Measurements from ENCODE around the gene LYRM2. TPM values are rescaled to one million over a fixed set of nuclear protein-coding genes. Genes with fewer than 3 reads are reported as not detected.

The LYRM2 gene
- polyA plus RNA-seq, 4 donors, result 8.3 to 41.8 (median 22.0) TPM

DNA sequence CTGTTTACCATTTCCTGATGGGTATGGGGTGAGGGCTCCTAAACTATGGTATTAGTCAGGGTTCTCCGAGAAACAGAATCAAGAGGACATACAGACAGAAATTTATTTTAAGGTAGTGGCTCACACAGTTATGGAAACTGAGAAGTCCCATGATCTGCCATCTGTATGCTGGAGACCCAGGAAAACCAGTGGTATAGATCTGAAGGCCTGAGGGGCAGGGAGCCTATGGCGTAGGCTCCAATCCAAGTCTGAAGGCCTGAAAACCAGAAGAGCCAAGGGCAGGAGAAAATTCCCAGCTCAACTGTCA, 112.0 kb downstream of the LYRM2 start:
- DNase-seq, result no peak
- Histone ChIP-seq H3K27ac (ENCODE audit: low read depth in 1 of 3, low read length in 2 of 3) (no peak overlapping the region), H3K27me3 (ENCODE audit: control insufficient read depth in 3 of 3, insufficient read depth in 3 of 3, low read length in 3 of 3) (no peaks in the 10 kb centered on the region), H3K36me3 (ENCODE audit: control insufficient read depth in 3 of 3, insufficient read depth in 2 of 3, low read depth in 1 of 3, low read length in 3 of 3) (no peaks in the 10 kb centered on the region), H3K4me1 (ENCODE audit: control insufficient read depth in 3 of 3, insufficient read depth in 2 of 3, low read depth in 1 of 3, low read length in 2 of 3) (no peaks in the 10 kb centered on the region), H3K9me3 (ENCODE audit: control insufficient read depth in 2 of 2, insufficient read depth in 1 of 2, low read depth in 1 of 2, low read length in 1 of 2) (no peaks in the 10 kb centered on the region), H3K4me3 (ENCODE audit: low read depth in 1 of 3, low read length in 3 of 3) (no peak overlapping the region)
- no peak for FAIRE-seq
- WGBS, 3 donors, result 94 to 100% (median 95%) methylated on average over 2 of the region's 2 CpGs

DNA sequence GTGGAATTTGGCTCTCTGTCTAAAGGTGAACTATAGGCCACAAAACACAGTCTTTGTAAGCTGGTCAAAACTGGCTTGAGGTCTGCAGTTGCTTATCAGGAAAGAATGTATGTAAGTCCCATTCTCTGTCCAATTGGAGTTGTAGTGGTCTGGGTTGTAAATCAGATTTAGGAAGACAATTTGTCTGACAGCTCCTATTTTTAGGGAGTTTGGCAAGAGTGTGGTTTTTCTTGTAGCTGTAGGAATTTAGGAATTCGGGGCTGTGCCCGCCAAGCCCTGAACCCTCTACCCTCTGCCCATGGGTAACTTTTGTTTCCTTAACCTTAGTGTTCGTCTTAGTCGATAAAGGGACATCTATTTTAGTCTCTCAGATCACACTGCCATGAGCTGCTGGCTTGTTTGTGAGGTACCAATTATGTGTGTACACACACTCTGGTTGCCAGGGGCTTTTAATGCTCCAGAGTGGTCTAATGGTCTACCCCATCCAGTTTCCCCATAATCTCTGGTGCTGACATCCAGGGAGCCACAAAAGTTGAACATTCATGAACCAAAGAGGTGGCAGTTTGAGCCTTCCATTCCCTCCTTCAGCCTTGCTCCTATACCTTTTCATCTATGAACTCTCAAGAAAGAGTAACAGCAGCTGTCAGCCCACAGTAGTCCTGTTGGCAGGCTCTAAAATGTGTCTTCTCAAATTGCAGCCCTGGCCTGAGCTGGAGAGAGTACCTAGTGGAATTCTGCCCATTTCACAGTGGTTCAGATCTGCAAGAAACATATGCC, 112.6 kb downstream of the LYRM2 start:
- Histone ChIP-seq H3K36me3 (ENCODE audit: control insufficient read depth in 3 of 3, insufficient read depth in 2 of 3, low read depth in 1 of 3, low read length in 3 of 3) (no peaks in the 10 kb centered on the region), H3K27ac (ENCODE audit: low read depth in 1 of 3, low read length in 2 of 3) (no peak overlapping the region), H3K9me3 (ENCODE audit: control insufficient read depth in 2 of 2, insufficient read depth in 1 of 2, low read depth in 1 of 2, low read length in 1 of 2) (no peaks in the 10 kb centered on the region), H3K4me3 (ENCODE audit: low read depth in 1 of 3, low read length in 3 of 3) (no peak overlapping the region), H3K27me3 (ENCODE audit: control insufficient read depth in 3 of 3, insufficient read depth in 3 of 3, low read length in 3 of 3) (no peaks in the 10 kb centered on the region), H3K4me1 (ENCODE audit: control insufficient read depth in 3 of 3, insufficient read depth in 2 of 3, low read depth in 1 of 3, low read length in 2 of 3) (no peaks in the 10 kb centered on the region)
- DNase-seq (no peak), FAIRE-seq (no peak)
- 84 to 98% (median 96%) methylated on average over 4 of the region's 4 CpGs for WGBS, 3 donors

DNA sequence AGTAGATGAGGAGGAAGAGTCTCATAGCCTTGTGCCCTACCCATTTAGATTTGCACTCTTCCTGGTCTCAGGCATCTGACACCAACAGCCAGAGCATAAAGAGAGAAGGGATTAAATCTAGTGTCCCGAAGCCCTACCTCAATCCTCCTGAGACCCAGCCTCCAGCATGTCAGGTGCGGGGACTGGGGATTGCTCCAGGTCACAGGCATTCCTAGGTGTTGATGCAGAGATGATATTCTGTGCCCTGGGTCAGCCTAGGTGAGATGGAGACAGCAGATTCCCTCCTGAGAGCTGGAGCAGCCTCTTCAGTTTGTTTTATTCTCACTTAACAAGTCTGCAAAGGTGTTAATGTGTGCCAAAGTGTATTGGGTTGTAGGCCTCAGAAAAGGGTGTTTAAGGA, 115.8 kb downstream of the LYRM2 start:
- Histone ChIP-seq H3K27ac (ENCODE audit: low read depth in 1 of 3, low read length in 2 of 3) (no peak overlapping the region), H3K4me3 (ENCODE audit: low read depth in 1 of 3, low read length in 3 of 3) (no peak overlapping the region), H3K9me3 (ENCODE audit: control insufficient read depth in 2 of 2, insufficient read depth in 1 of 2, low read depth in 1 of 2, low read length in 1 of 2) (no peaks in the 10 kb centered on the region), H3K36me3 (ENCODE audit: control insufficient read depth in 3 of 3, insufficient read depth in 2 of 3, low read depth in 1 of 3, low read length in 3 of 3) (no peaks in the 10 kb centered on the region), H3K4me1 (ENCODE audit: control insufficient read depth in 3 of 3, insufficient read depth in 2 of 3, low read depth in 1 of 3, low read length in 2 of 3) (no peaks in the 10 kb centered on the region), H3K27me3 (ENCODE audit: control insufficient read depth in 3 of 3, insufficient read depth in 3 of 3, low read length in 3 of 3) (no peaks in the 10 kb centered on the region)
- WGBS, 3 donors, result 50 to 62% (median 59%) methylated on average over 2 of the region's 2 CpGs
- FAIRE-seq, result no peak
- DNase-seq, result no peak

DNA sequence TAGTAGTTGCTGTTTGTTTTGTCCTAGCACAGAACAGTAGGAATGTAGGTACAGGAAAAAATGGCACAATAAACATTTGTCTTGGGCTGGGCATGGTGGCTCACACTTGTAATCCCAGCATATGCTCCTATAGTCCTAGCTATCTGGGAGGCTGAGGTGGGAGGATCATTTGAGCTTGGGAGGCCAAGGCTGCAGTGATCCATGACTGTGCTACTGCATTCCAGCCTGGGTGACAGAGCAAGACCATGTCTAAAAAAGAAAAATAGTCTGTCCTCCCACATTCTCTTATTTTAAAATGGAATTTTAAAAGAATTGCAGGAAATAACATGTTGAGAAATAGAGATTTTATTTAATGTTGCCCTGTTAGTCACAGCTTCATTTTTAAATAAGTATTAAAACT, 117.8 kb downstream of the LYRM2 start:
- H3K4me1 ChIP-seq (ENCODE audit: control insufficient read depth in 3 of 3, insufficient read depth in 2 of 3, low read depth in 1 of 3, low read length in 2 of 3), result no peaks in the 10 kb centered on the region
- H3K9me3 ChIP-seq (ENCODE audit: control insufficient read depth in 2 of 2, insufficient read depth in 1 of 2, low read depth in 1 of 2, low read length in 1 of 2), result no peaks in the 10 kb centered on the region
- H3K27ac ChIP-seq (ENCODE audit: low read depth in 1 of 3, low read length in 2 of 3), result no peak overlapping the region
- FAIRE-seq, result no peak
- DNase-seq, result no peak
- no peak overlapping the region for H3K4me3 ChIP-seq (ENCODE audit: low read depth in 1 of 3, low read length in 3 of 3)
- H3K27me3 ChIP-seq (ENCODE audit: control insufficient read depth in 3 of 3, insufficient read depth in 3 of 3, low read length in 3 of 3), result no peaks in the 10 kb centered on the region
- H3K36me3 ChIP-seq (ENCODE audit: control insufficient read depth in 3 of 3, insufficient read depth in 2 of 3, low read depth in 1 of 3, low read length in 3 of 3), result no peaks in the 10 kb centered on the region

DNA sequence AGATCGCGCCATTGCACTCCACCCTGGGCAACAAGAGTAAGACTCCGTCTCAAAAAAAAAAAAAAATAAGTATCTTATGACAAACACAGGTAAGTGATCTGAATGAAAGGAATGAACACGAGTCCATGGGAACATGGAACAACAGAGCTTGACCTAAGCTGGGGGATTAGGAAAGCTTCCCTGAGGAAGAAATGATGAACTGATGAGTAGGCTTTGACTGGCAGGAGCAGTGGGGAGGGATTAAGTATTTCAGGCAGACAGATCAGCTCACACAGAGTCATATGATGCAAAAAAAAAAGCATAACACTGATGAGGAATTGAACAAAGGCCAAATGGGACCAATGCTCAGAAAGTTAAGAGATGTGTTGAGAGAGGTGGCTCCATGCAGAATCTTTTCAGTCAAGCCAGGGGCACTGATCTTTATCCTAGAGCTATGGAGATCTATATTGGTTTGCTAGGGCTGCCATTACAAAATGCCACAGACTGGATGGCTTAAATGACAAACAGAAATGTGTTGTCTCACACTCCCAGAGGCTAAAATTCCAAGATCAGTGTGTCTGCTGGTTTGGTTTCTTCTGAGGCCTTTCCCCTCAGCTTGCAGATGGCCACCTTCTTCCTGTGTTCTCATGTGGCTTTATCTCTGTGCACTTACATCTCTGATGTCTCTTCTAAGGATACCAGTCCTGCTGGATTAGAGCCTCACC, 120.0 kb downstream of the LYRM2 start:
- Histone ChIP-seq H3K27ac (ENCODE audit: low read depth in 1 of 3, low read length in 2 of 3) (no peak overlapping the region), H3K27me3 (ENCODE audit: control insufficient read depth in 3 of 3, insufficient read depth in 3 of 3, low read length in 3 of 3) (no peaks in the 10 kb centered on the region), H3K4me1 (ENCODE audit: control insufficient read depth in 3 of 3, insufficient read depth in 2 of 3, low read depth in 1 of 3, low read length in 2 of 3) (no peaks in the 10 kb centered on the region), H3K4me3 (ENCODE audit: low read depth in 1 of 3, low read length in 3 of 3) (no peak overlapping the region), H3K9me3 (ENCODE audit: control insufficient read depth in 2 of 2, insufficient read depth in 1 of 2, low read depth in 1 of 2, low read length in 1 of 2) (no peaks in the 10 kb centered on the region), H3K36me3 (ENCODE audit: control insufficient read depth in 3 of 3, insufficient read depth in 2 of 3, low read depth in 1 of 3, low read length in 3 of 3) (no peaks in the 10 kb centered on the region)
- FAIRE-seq (no peak), DNase-seq (no peak)
- 95 to 96% (median 95%) methylated on average over 4 of the region's 4 CpGs for WGBS, 3 donors

Other genes starting within 250 kb of the LYRM2 start
- gene RRAGD, start 226.5 kb downstream of the LYRM2 start, polyA plus RNA-seq, result 10 to 100 TPM in 1 of 4 donors, 1 to 10 TPM in 2, under 1 TPM in 1; 0.67 to 63.9 (median 2.6) TPM
- gene ANKRD6, start 205.6 kb downstream of the LYRM2 start, polyA plus RNA-seq, result 1 to 10 TPM in 3 of 4 donors, under 1 TPM in 1; 0.89 to 7.9 (median 1.8) TPM
- 10 to 100 TPM in 3 of 4 donors, 1 to 10 TPM in 1; 8.6 to 24.0 (median 15.3) TPM for gene MDN1, start 181.0 kb upstream of the LYRM2 start, polyA plus RNA-seq
- 10 to 100 TPM in 1 of 4 donors, 1 to 10 TPM in 3; 1.4 to 13.6 (median 4.0) TPM for gene CASP8AP2, start 191.1 kb upstream of the LYRM2 start, polyA plus RNA-seq